Measurements from ENCODE around the gene CBARP. TPM values are rescaled to one million over a fixed set of nuclear protein-coding genes. Genes with fewer than 3 reads are reported as not detected.

The CBARP gene
- total RNA-seq, 1 donor from 2014 or later, result 1.2 TPM

- no peak overlapping the region for H3K4me3 Mint-ChIP-seq
- Histone ChIP-seq H3K4me1 (peaks cover 17% of the 10 kb centered on the region), H3F3A (ENCODE audit: low read depth) (peaks cover 52% of the 10 kb centered on the region), H3K36me3 (no peaks in the 10 kb centered on the region), H3K79me2 (ENCODE audit: low read depth) (peaks cover 21% of the 10 kb centered on the region), H4K20me1 (ENCODE audit: low read depth) (peaks cover 28% of the 10 kb centered on the region), H3K4me3 (no peak overlapping the region), H2AFZ (replicated peaks) (no peak overlapping the region), H3K27ac (no peak overlapping the region), H3K27me3 (peaks cover 25% of the 10 kb centered on the region), H3K9ac (no peak overlapping the region), H3K4me2 (no peak overlapping the region), H3K9me3 (ENCODE audit: low read depth) (no peaks in the 10 kb centered on the region)
- no peak overlapping the region for H3K27ac Mint-ChIP-seq
- H3K9me3 Mint-ChIP-seq, result no peaks in the 10 kb centered on the region
- H3K27me3 Mint-ChIP-seq (ENCODE audit: insufficient read depth, low read depth), result peaks cover 9% of the 10 kb centered on the region
- TF ChIP-seq EZH2 (IDR thresholded peaks at IDR 0.05) (no peak), EZH2phosphoT487 (IDR thresholded peaks at IDR 0.05) (no peak), CTCF (IDR thresholded peaks at IDR 0.05) (no peak)
- H3K36me3 Mint-ChIP-seq, result peaks cover 2% of the 10 kb centered on the region
- DNase-seq (ENCODE audit: low spot score), result peak; percentile 31
- peaks cover 22% of the 10 kb centered on the region for H3K4me1 Mint-ChIP-seq
Observed at GRCh38 chr19:1283207-1283916, 45.6 kb upstream of the CBARP start.

- Mint-ChIP-seq H3K36me3 (peaks cover 2% of the 10 kb centered on the region), H3K4me3 (no peak overlapping the region), H3K4me1 (peaks cover 22% of the 10 kb centered on the region), H3K27ac (no peak overlapping the region), H3K9me3 (no peaks in the 10 kb centered on the region), H3K27me3 (ENCODE audit: insufficient read depth, low read depth) (peaks cover 7% of the 10 kb centered on the region)
- peaks cover 14% of the 10 kb centered on the region for H3K79me2 ChIP-seq (ENCODE audit: low read depth)
- no peaks in the 10 kb centered on the region for H3K36me3 ChIP-seq
- no peak for DNase-seq (ENCODE audit: low spot score)
- no peak overlapping the region for H3K9ac ChIP-seq
- H4K20me1 ChIP-seq (ENCODE audit: low read depth), result peaks cover 22% of the 10 kb centered on the region
- peaks cover 13% of the 10 kb centered on the region for H3K4me1 ChIP-seq
- no peak overlapping the region for H3K4me2 ChIP-seq
- H3F3A ChIP-seq (ENCODE audit: low read depth), result peaks cover 50% of the 10 kb centered on the region
- H3K4me3 ChIP-seq, result no peak overlapping the region
- no peak overlapping the region for H3K27ac ChIP-seq
- TF ChIP-seq CTCF (IDR thresholded peaks at IDR 0.05) (no peak), EZH2phosphoT487 (IDR thresholded peaks at IDR 0.05) (no peak)
- H3K27me3 ChIP-seq, result peaks cover 25% of the 10 kb centered on the region
- no peak overlapping the region for H2AFZ ChIP-seq (replicated peaks)
- no peaks in the 10 kb centered on the region for H3K9me3 ChIP-seq (ENCODE audit: low read depth)
Observed at GRCh38 chr19:1282588-1283206, 44.9 kb upstream of the CBARP start.

GRCh38 chr19:1281569-1282287 lies 43.9 kb upstream of the CBARP start:
- Histone ChIP-seq H3K4me1 (peaks cover 4% of the 10 kb centered on the region), H3F3A (ENCODE audit: low read depth) (peaks cover 46% of the 10 kb centered on the region), H3K79me2 (ENCODE audit: low read depth) (peaks cover 10% of the 10 kb centered on the region), H3K27ac (no peak overlapping the region), H3K4me3 (no peak overlapping the region), H4K20me1 (ENCODE audit: low read depth) (peaks cover 15% of the 10 kb centered on the region), H3K27me3 (peaks cover 25% of the 10 kb centered on the region), H3K9me3 (ENCODE audit: low read depth) (no peaks in the 10 kb centered on the region), H3K36me3 (no peaks in the 10 kb centered on the region), H3K9ac (no peak overlapping the region), H2AFZ (replicated peaks) (no peak overlapping the region), H3K4me2 (no peak overlapping the region)
- TF ChIP-seq EZH2 (IDR thresholded peaks at IDR 0.05) (no peak), EZH2phosphoT487 (IDR thresholded peaks at IDR 0.05) (no peak), CTCF (IDR thresholded peaks at IDR 0.05) (no peak)
- no peak overlapping the region for H3K4me3 Mint-ChIP-seq
- peaks cover 25% of the 10 kb centered on the region for H3K4me1 Mint-ChIP-seq
- peak overlapping the region; percentile 58 for H3K27ac Mint-ChIP-seq
- peaks cover 7% of the 10 kb centered on the region for H3K27me3 Mint-ChIP-seq (ENCODE audit: insufficient read depth, low read depth)
- DNase-seq (ENCODE audit: low spot score), result no peak
- no peaks in the 10 kb centered on the region for H3K9me3 Mint-ChIP-seq
- peaks cover 3% of the 10 kb centered on the region for H3K36me3 Mint-ChIP-seq
